SK-N-SH (cell line): ENCODE data around the gene ARHGEF17. TPM values are rescaled to one million over a fixed set of nuclear protein-coding genes. Genes with fewer than 3 reads are reported as not detected.

ENCODE experiments used
- CTCF ChIA-PET: fragments of 300-600, 350-600 bp; formaldehyde crosslinking; extraction: SDS; loops from one replicate; lab custom pipeline; 2021; lab: Yijun Ruan, JAX
- POLR2A ChIA-PET: fragments of 350-600 bp; sonication (Branson Sonifier 250); formaldehyde crosslinking; extraction: SDS; loops from one replicate; lab custom pipeline; 2020; ENCODE audit warnings: antibody characterized with exemption, inconsistent platforms; lab: Yijun Ruan, JAX
- DNase-seq: peaks from one replicate; pipeline ENCODE4 v3.0.0; 2012
- H2AFZ ChIP-seq: fragments of 200-600 bp; sonication (generic); 2 replicates; pipeline ENCODE4 v1.8.1; 2016; ENCODE audit warnings: antibody characterized with exemption, mild to moderate bottlenecking, low read depth
- H3F3A ChIP-seq: fragments of 200-600 bp; sonication (generic); replicated peaks from 2 replicates; pipeline ENCODE3; 2016; ENCODE audit warnings: antibody characterized with exemption, mild to moderate bottlenecking; ENCODE audit not compliant: insufficient read depth
- H3K27ac ChIP-seq, 2 experiments: fragments of 200-500 bp in 1 of 2; fragments of 200-600 bp in 1 of 2; sonication (Bioruptor generic) in 1 of 2; sonication (generic), shearing (Covaris generic) in 1 of 2; 2 replicates each; pipeline versions ENCODE4 v1.5.1 to v1.6.1; 2014 to 2016; ENCODE audit warnings: low read depth in 2 of 2, inconsistent platforms in 1 of 2, low read length in 1 of 2, mild to moderate bottlenecking in 1 of 2, mixed read lengths in 1 of 2
- H3K27me3 ChIP-seq: fragments of 200-600 bp; sonication (generic), shearing (Covaris generic); 2 replicates; pipeline ENCODE4 v1.6.1; 2016; ENCODE audit warnings: mixed run types; ENCODE audit not compliant: insufficient read depth
- H3K36me3 ChIP-seq, 2 experiments: fragments of 200-500 bp in 1 of 2; fragments of 200-600 bp in 1 of 2; sonication (Bioruptor generic) in 1 of 2; sonication (generic) in 1 of 2; replicated peaks in 1 of 2; 2 replicates each; pipeline versions ENCODE3 to v1.5.1; 2014 to 2016; ENCODE audit warnings: low read length in 1 of 2, mild to moderate bottlenecking in 1 of 2; ENCODE audit not compliant: insufficient read depth in 2 of 2, control insufficient read depth in 1 of 2
- H3K4me1 ChIP-seq, 2 experiments: fragments of 200-500 bp in 1 of 2; fragments of 200-600 bp in 1 of 2; sonication (Bioruptor generic) in 1 of 2; sonication (generic), shearing (Covaris generic) in 1 of 2; 2 replicates each; pipeline versions ENCODE4 v1.5.1 to v1.6.1; 2014 to 2016; ENCODE audit warnings: low read depth in 1 of 2, low read length in 1 of 2, mixed run types in 1 of 2; ENCODE audit not compliant: insufficient read depth in 2 of 2, control insufficient read depth in 1 of 2
- H3K4me2 ChIP-seq: fragments of 200-600 bp; sonication (generic), shearing (Covaris generic); 2 replicates; pipeline ENCODE4 v1.6.1; 2017; ENCODE audit warnings: mixed run types
- H3K4me3 ChIP-seq, 2 experiments: fragments of 200-500 bp in 1 of 2; fragments of 200-600 bp in 1 of 2; sonication (Bioruptor generic) in 1 of 2; sonication (generic), shearing (Covaris generic) in 1 of 2; 2 replicates each; pipeline versions ENCODE4 v1.5.1 to v1.8.1; 2014 to 2016; ENCODE audit warnings: low read depth in 2 of 2, inconsistent platforms in 1 of 2, low read length in 1 of 2, mild to moderate bottlenecking in 1 of 2, mixed read lengths in 1 of 2, moderate library complexity in 1 of 2
- H3K79me2 ChIP-seq: fragments of 200-600 bp; sonication (generic); 2 replicates; pipeline ENCODE4 v1.8.1; 2017; ENCODE audit warnings: mild to moderate bottlenecking; ENCODE audit not compliant: insufficient read depth
- H3K9ac ChIP-seq: fragments of 200-600 bp; sonication (generic); 2 replicates; pipeline ENCODE4 v1.6.1; 2017; ENCODE audit warnings: mixed run types
- H3K9me2 ChIP-seq: fragments of 200-600 bp; sonication (generic); 2 replicates; pipeline ENCODE4 v1.6.1; 2017; ENCODE audit warnings: mixed run types
- H3K9me3 ChIP-seq: fragments of 200-600 bp; sonication (generic); 2 replicates; pipeline ENCODE4 v1.6.1; 2017; ENCODE audit warnings: mixed run types, mild to moderate bottlenecking, moderate library complexity
- H4K20me1 ChIP-seq: fragments of 200-600 bp; sonication (generic); 2 replicates; pipeline ENCODE4 v1.6.1; 2017; ENCODE audit warnings: mild to moderate bottlenecking, mixed run types; ENCODE audit not compliant: insufficient read depth
- CTCF ChIP-seq: fragments of 200-600 bp; sonication (generic); IDR thresholded peaks from 2 replicates; pipeline ENCODE4 v1.6.1; 2017; ENCODE audit warnings: antibody characterized with exemption, mild to moderate bottlenecking, moderate library complexity
- FOXJ3 ChIP-seq: sonication (generic); formaldehyde crosslinking; IDR thresholded peaks from 2 replicates; pipeline ENCODE4 v1.5.1; 2020; ENCODE audit warnings: mild to moderate bottlenecking, missing genetic modification reagents
- JUND ChIP-seq: IDR thresholded peaks from 2 replicates; pipeline ENCODE4 v1.4.0; 2012
- MEF2A ChIP-seq: IDR thresholded peaks from 2 replicates; pipeline ENCODE4 v1.4.0; 2012; ENCODE audit warnings: low read depth, borderline replicate concordance
- MXI1 ChIP-seq: IDR thresholded peaks from 2 replicates; pipeline ENCODE4 v1.6.1; 2012; ENCODE audit warnings: mild to moderate bottlenecking, low read depth, low read length, improper control_type of control experiment
- NRF1 ChIP-seq: IDR thresholded peaks from 2 replicates; pipeline ENCODE4 v1.6.1; 2012; ENCODE audit warnings: low read depth, mild to moderate bottlenecking, low read length
- RCOR1 ChIP-seq: fragments of 150-350 bp; IDR thresholded peaks from 2 replicates; pipeline ENCODE4 v1.6.1; 2017; ENCODE audit warnings: antibody characterized with exemption, low read length
- REST ChIP-seq: IDR thresholded peaks from 2 replicates; pipeline ENCODE4 v1.6.1; 2012; ENCODE audit warnings: mild to moderate bottlenecking, low read depth, low read length, moderate library complexity
- RFX5 ChIP-seq: IDR thresholded peaks from 2 replicates; pipeline ENCODE4 v1.6.1; 2012; ENCODE audit warnings: mild to moderate bottlenecking, improper control_type of control experiment, low read length
- RXRA ChIP-seq: IDR thresholded peaks from 2 replicates; pipeline ENCODE4 v1.4.0; 2012; ENCODE audit warnings: low read depth, mild to moderate bottlenecking, borderline replicate concordance
- SIN3A ChIP-seq: IDR thresholded peaks from 2 replicates; pipeline ENCODE4 v1.6.1; 2012; ENCODE audit warnings: low read depth, mild to moderate bottlenecking, low read length, moderate library complexity, borderline replicate concordance
- TCF12 ChIP-seq: IDR thresholded peaks from 2 replicates; pipeline ENCODE4 v1.4.0; 2012
- TEAD4 ChIP-seq: IDR thresholded peaks from 2 replicates; pipeline ENCODE4 v1.4.0; 2012; ENCODE audit warnings: mild to moderate bottlenecking, borderline replicate concordance; ENCODE audit not compliant: insufficient read depth
- WGBS: methylation state at CpG from one replicate; pipeline ENCODE4 v1.1.6; 2017; ENCODE audit warnings: low lambda C conversion rate; 5-methylcytosine and 5-hydroxymethylcytosine counted together
- polyA plus RNA-seq, 3 experiments: library from polyadenylated mRNA; depleted of rRNA; stranded (reverse); fragments of >200 nt; gene quantifications; 2 replicates each; pipeline ENCODE4 v1.2.3, GENCODE V29; 2012

The ARHGEF17 gene
- polyA plus RNA-seq, 1 of the 3 experiments (the other 2 are of a cell fraction): 45.9 TPM

DNA sequence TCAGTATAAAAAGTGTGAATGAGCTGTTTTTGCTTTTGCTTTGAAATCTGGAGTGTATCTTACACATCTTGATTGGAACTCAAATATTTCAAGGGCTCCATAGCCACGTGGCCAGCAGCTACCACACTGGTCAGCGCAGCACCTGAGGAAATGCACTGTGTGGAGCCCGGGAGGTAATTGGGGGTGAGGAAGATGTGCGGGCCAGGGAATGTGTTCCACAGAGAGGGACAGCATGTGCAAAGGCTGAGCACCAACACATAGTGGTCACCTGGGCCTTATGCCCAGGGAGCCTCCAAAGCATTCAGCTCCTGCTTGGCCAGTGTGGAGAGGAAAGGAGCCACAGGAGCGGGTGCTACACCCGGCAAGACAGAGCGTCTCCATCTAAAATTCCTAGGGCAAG lies 88.9 kb downstream of the ARHGEF17 start:
- Histone ChIP-seq H3K27me3 (no peaks in the 10 kb centered on the region), H3K4me1 (no peaks in the 10 kb centered on the region; a peak in 1 of 4 replicates), H3K27ac (no peak overlapping the region; a peak in 1 of 4 replicates), H3K79me2 (no peaks in the 10 kb centered on the region), H3K4me3 (no peak overlapping the region), H4K20me1 (peaks cover 3% of the 10 kb centered on the region; the same call in 1 of the 2 replicates), H3K9ac (no peak overlapping the region), H3K9me3 (no peaks in the 10 kb centered on the region), H3K4me2 (no peak overlapping the region), H3F3A (peaks cover 9% of the 10 kb centered on the region), H3K9me2 (no peaks in the 10 kb centered on the region), H2AFZ (no peak overlapping the region), H3K36me3 (peaks cover 0 to under 1% of the 10 kb centered on the region in 2 experiments)
- no peak for DNase-seq
- ChIA-PET POLR2A (no interaction called here), CTCF (interaction anchor here (0.7 to 10.0 kb wide), 10 partner anchors 10 to 265 kb away, joined by 3 to 71 read pairs (median 4); no protein-coding TSS in a partner anchor)
- 91% methylated on average over 6 of the region's 7 CpGs for WGBS
- TF ChIP-seq SIN3A (no peak), TEAD4 (no peak), JUND (no peak), RXRA (no peak), FOXJ3 (CRISPR knock-in tag) (no peak), MEF2A (no peak), CTCF (no peak), MXI1 (no peak), RCOR1 (no peak), NRF1 (no peak), RFX5 (no peak), TCF12 (no peak), REST (no peak)
